IMR-90 (cell line): ENCODE data around the gene RASGRF1. TPM values are rescaled to one million over a fixed set of nuclear protein-coding genes. Genes with fewer than 3 reads are reported as not detected.

Experiments used
- ATAC-seq: fragments of 200-7000 bp; cut with Tn5 transposase; 2 replicates; pipeline ENCODE4 v1.9.1; 2020; ENCODE audit warnings: low read depth, mild to moderate bottlenecking, moderate library complexity
- BruUV-seq: library from RNA; stranded (reverse); fragments of 400-500 nt; replicated peaks from 2 replicates; lab custom pipeline; 2021; lab: Mats Ljungman, UMichigan
- CTCF ChIA-PET: fragments of 300-600 bp; formaldehyde crosslinking; extraction: SDS; loops from one replicate; lab custom pipeline; 2021; ENCODE audit warnings: antibody characterized with exemption; lab: Yijun Ruan, JAX
- POLR2A ChIA-PET: fragments of 300-600 bp; sonication (Branson Sonifier 250); formaldehyde crosslinking; loops from one replicate; lab custom pipeline; 2022; ENCODE audit warnings: antibody characterized with exemption; ENCODE audit not compliant: unreplicated experiment; lab: Charles Lee
- DNase-seq: peaks from one replicate; pipeline ENCODE4 v3.0.0; 2013
- H2AFZ ChIP-seq: replicated peaks from 2 replicates; pipeline ENCODE3; 2013; ENCODE audit warnings: low read length, mild to moderate bottlenecking; ENCODE audit not compliant: poor library complexity
- H2AK5ac ChIP-seq: 2 replicates; pipeline ENCODE4 v1.6.1; 2013; ENCODE audit warnings: low read depth, low read length, inconsistent platforms
- H2AK9ac ChIP-seq: replicated peaks from 2 replicates; pipeline ENCODE3; 2013; ENCODE audit warnings: mild to moderate bottlenecking, low read depth, low read length, moderate library complexity; ENCODE audit not compliant: poor library complexity
- H2BK120ac ChIP-seq: 2 replicates; pipeline ENCODE4 v1.6.1; 2013; ENCODE audit warnings: low read depth, low read length, inconsistent platforms
- H2BK15ac ChIP-seq: 3 replicates; pipeline ENCODE4 v1.6.1; 2013; ENCODE audit warnings: low read depth, low read length, inconsistent platforms
- H2BK20ac ChIP-seq: 2 replicates; pipeline ENCODE4 v1.6.1; 2013; ENCODE audit warnings: low read depth, mild to moderate bottlenecking, inconsistent platforms, low read length, moderate library complexity
- H2BK5ac ChIP-seq: 2 replicates; pipeline ENCODE4 v1.6.1; 2013; ENCODE audit warnings: mild to moderate bottlenecking, low read depth, low read length, inconsistent platforms; ENCODE audit not compliant: poor library complexity, severe bottlenecking
- H3K14ac ChIP-seq: replicated peaks from 2 replicates; pipeline ENCODE4 v1.6.1; 2013; ENCODE audit warnings: low read depth, low read length, inconsistent platforms
- H3K18ac ChIP-seq: 2 replicates; pipeline ENCODE4 v1.6.1; 2013; ENCODE audit warnings: low read depth, low read length, control low read depth
- H3K23ac ChIP-seq: 2 replicates; pipeline ENCODE4 v1.6.1; 2013; ENCODE audit warnings: low read depth, low read length, inconsistent platforms
- H3K27ac ChIP-seq: 2 replicates; pipeline ENCODE4 v1.5.1; 2013; ENCODE audit warnings: mild to moderate bottlenecking, control low read depth, low read length; ENCODE audit not compliant: insufficient read depth
- H3K27me3 ChIP-seq: 2 replicates; pipeline ENCODE4 v1.6.1; 2013; ENCODE audit warnings: low read length; ENCODE audit not compliant: control insufficient read depth, insufficient read depth
- H3K36me3 ChIP-seq: 2 replicates; pipeline ENCODE4 v1.6.1; 2013; ENCODE audit warnings: low read length, mixed read lengths; ENCODE audit not compliant: control insufficient read depth, insufficient read depth
- H3K4ac ChIP-seq: 2 replicates; pipeline ENCODE4 v1.6.1; 2013; ENCODE audit warnings: low read depth, low read length, inconsistent platforms
- H3K4me1 ChIP-seq: 2 replicates; pipeline ENCODE4 v1.6.1; 2013; ENCODE audit warnings: low read length, mixed read lengths; ENCODE audit not compliant: control insufficient read depth, insufficient read depth
- H3K4me2 ChIP-seq: 2 replicates; pipeline ENCODE4 v1.6.1; 2013; ENCODE audit warnings: low read depth, mild to moderate bottlenecking, control low read depth, low read length, moderate library complexity
- H3K4me3 ChIP-seq: 2 replicates; pipeline ENCODE4 v1.5.1; 2013; ENCODE audit warnings: low read depth, mild to moderate bottlenecking, control low read depth, low read length, moderate library complexity; ENCODE audit not compliant: insufficient read depth
- H3K56ac ChIP-seq: 2 replicates; pipeline ENCODE4 v1.6.1; 2013; ENCODE audit warnings: low read length, inconsistent platforms; ENCODE audit not compliant: insufficient read depth; ENCODE audit errors: extremely low read depth
- H3K79me1 ChIP-seq, 2 experiments: 2 replicates each; pipeline ENCODE4 v1.6.1; 2013; ENCODE audit warnings: low read length in 2 of 2, inconsistent platforms in 1 of 2, low read depth in 1 of 2
- H3K9ac ChIP-seq: 2 replicates; pipeline ENCODE4 v1.6.1; 2013; ENCODE audit warnings: low read depth, low read length, control low read depth
- H3K9me1 ChIP-seq: 2 replicates; pipeline ENCODE4 v1.6.1; 2013; ENCODE audit warnings: low read length, inconsistent platforms; ENCODE audit not compliant: insufficient read depth
- H3K9me3 ChIP-seq: 2 replicates; pipeline ENCODE4 v1.6.1; 2013; ENCODE audit warnings: low read length; ENCODE audit not compliant: control insufficient read depth, insufficient read depth
- H4K20me1 ChIP-seq: 2 replicates; pipeline ENCODE4 v1.6.1; 2013; ENCODE audit warnings: low read length, inconsistent platforms; ENCODE audit not compliant: insufficient read depth
- H4K5ac ChIP-seq: 2 replicates; pipeline ENCODE4 v1.6.1; 2013; ENCODE audit warnings: mild to moderate bottlenecking, low read depth, low read length, control low read depth
- H4K8ac ChIP-seq, 2 experiments: 2 replicates each; pipeline ENCODE4 v1.6.1; 2013; ENCODE audit warnings: low read depth in 2 of 2, low read length in 2 of 2, control low read depth in 1 of 2, inconsistent platforms in 1 of 2
- H4K91ac ChIP-seq: 2 replicates; pipeline ENCODE4 v1.6.1; 2013; ENCODE audit warnings: low read depth, low read length, inconsistent platforms; ENCODE audit not compliant: insufficient read depth
- BHLHE40 ChIP-seq: fragments of 150-350 bp; IDR thresholded peaks from 2 replicates; pipeline ENCODE4 v1.6.1; 2016; ENCODE audit warnings: mild to moderate bottlenecking, low read depth, low read length
- CEBPB ChIP-seq: IDR thresholded peaks from 2 replicates; pipeline ENCODE4 v1.6.1; 2012; ENCODE audit warnings: low read depth, low read length, improper control_type of control experiment
- CHD1 ChIP-seq: IDR thresholded peaks from 2 replicates; pipeline ENCODE4 v1.6.1; 2012; ENCODE audit warnings: low read depth, low read length, improper control_type of control experiment
- ELK1 ChIP-seq: fragments of 150-350 bp; IDR thresholded peaks from 2 replicates; pipeline ENCODE4 v1.6.1; 2016; ENCODE audit warnings: low read depth, mild to moderate bottlenecking, low read length, moderate library complexity, borderline replicate concordance
- FOS ChIP-seq: fragments of 150-350 bp; IDR thresholded peaks from 2 replicates; pipeline ENCODE4 v1.6.1; 2016; ENCODE audit warnings: low read depth, low read length
- MAZ ChIP-seq: IDR thresholded peaks from 2 replicates; pipeline ENCODE4 v1.6.1; 2012; ENCODE audit warnings: low read depth, mild to moderate bottlenecking, low read length, improper control_type of control experiment, moderate library complexity, borderline replicate concordance
- MXI1 ChIP-seq: IDR thresholded peaks from 2 replicates; pipeline ENCODE4 v1.6.1; 2012; ENCODE audit warnings: low read depth, mild to moderate bottlenecking, low read length, moderate library complexity, borderline replicate concordance
- NFE2L2 ChIP-seq: fragments of 150-350 bp; IDR thresholded peaks from 2 replicates; pipeline ENCODE4 v1.6.1; 2016; ENCODE audit warnings: low read depth, mild to moderate bottlenecking, low read length
- POLR2A ChIP-seq: IDR thresholded peaks from 2 replicates; pipeline ENCODE4 v1.6.1; 2012; ENCODE audit warnings: mild to moderate bottlenecking, low read depth, low read length
- RAD21 ChIP-seq: IDR thresholded peaks from 2 replicates; pipeline ENCODE4 v1.6.1; 2012; ENCODE audit warnings: low read length, improper control_type of control experiment
- RCOR1 ChIP-seq: IDR thresholded peaks from 2 replicates; pipeline ENCODE4 v1.6.1; 2012; ENCODE audit warnings: mild to moderate bottlenecking, low read length, improper control_type of control experiment; ENCODE audit not compliant: insufficient replicate concordance
- RFX5 ChIP-seq: IDR thresholded peaks from 2 replicates; pipeline ENCODE4 v1.8.0; 2012; ENCODE audit warnings: low read depth, mild to moderate bottlenecking, low read length, moderate library complexity
- SMC3 ChIP-seq: fragments of 150-350 bp; IDR thresholded peaks from 2 replicates; pipeline ENCODE4 v1.6.1; 2016; ENCODE audit warnings: low read depth, mild to moderate bottlenecking, antibody characterized with exemption, low read length, moderate library complexity
- WGBS, 2 experiments: methylation state at CpG; one replicate each; pipeline versions ENCODE4 v1.1.5 to v1.1.7; 2013; ENCODE audit warnings: missing lambda C conversion rate in 2 of 2; ENCODE audit not compliant: insufficient read length in 1 of 2; ENCODE audit errors: extremely low coverage in 2 of 2; 5-methylcytosine and 5-hydroxymethylcytosine counted together
- dilution Hi-C: fragments of 300-500 bp; cut with HindIII; formaldehyde crosslinking; loops from one replicate; pipeline ENCODE4 v1.14.3; 2018; ENCODE audit warnings: low sequenced_read_pairs; ENCODE audit not compliant: unreplicated experiment
- in situ Hi-C: fragments of 300-500 bp; cut with MboI; formaldehyde crosslinking; loops from 3 replicates; pipeline ENCODE4 v1.14.3; 2019; ENCODE audit warnings: low sequenced_read_pairs, inconsistent platforms, mixed read lengths
- intact Hi-C: fragments of 100-400 bp; cut with micrococcal nuclease; formaldehyde crosslinking; loops from 2 replicates; pipeline ENCODE4 v1.10.0; 2022
- polyA plus RNA-seq, 3 experiments: library from polyadenylated mRNA; depleted of rRNA; stranded (reverse); fragments of >200 nt; gene quantifications; 2 replicates each; pipeline ENCODE4 v1.2.3, GENCODE V29; 2012; ENCODE audit warnings: low replicate concordance in 1 of 3
- total RNA-seq: library from RNA; depleted of rRNA; stranded (reverse); fragments of >200 nt; gene quantifications from 2 replicates; pipeline ENCODE4 v1.2.3, GENCODE V29; 2012
- TF ChIP-seq, protein P1 (sequence below): conservative IDR thresholded peaks from 2 replicates; pipeline ENCODE4 v1.5.1; 2012; ENCODE audit warnings: mild to moderate bottlenecking, low read depth, low read length, improper control_type of control experiment
- TF ChIP-seq, protein P2 (sequence below): fragments of 150-350 bp; IDR thresholded peaks from 2 replicates; pipeline ENCODE4 v1.6.1; 2017; ENCODE audit warnings: mild to moderate bottlenecking, antibody characterized with exemption, low read length, low read depth

The RASGRF1 gene
- total and polyA plus RNA-seq, 2 of the 4 experiments (the other 2 are of a cell fraction), result under 0.01 to 0.15 TPM

GRCh38 chr15:78968539-78969271 is 121.9 kb downstream of the RASGRF1 start:
- Histone ChIP-seq H3K9me3 (no peaks in the 10 kb centered on the region), H4K20me1 (no peaks in the 10 kb centered on the region), H4K91ac (no peak overlapping the region), H2BK5ac (peak overlapping the region; percentile 33), H3K4me3 (no peak overlapping the region), H3K9ac (no peak overlapping the region), H2BK120ac (no peak overlapping the region), H3K4ac (no peak overlapping the region), H3K79me1 (no peaks in the 10 kb centered on the region), H3K14ac (no peak overlapping the region), H3K9me1 (no peaks in the 10 kb centered on the region), H2BK15ac (no peak overlapping the region), H2AK9ac (no peak overlapping the region), H2BK20ac (no peak overlapping the region), H3K18ac (no peak overlapping the region; the same call in 1 of the 2 replicates), H3K23ac (no peak overlapping the region), H3K36me3 (no peaks in the 10 kb centered on the region), H2AK5ac (no peak overlapping the region), H3K27ac (no peak overlapping the region), H2AFZ (no peak overlapping the region), H3K4me2 (no peak overlapping the region), H4K5ac (no peak overlapping the region), H3K4me1 (peaks cover 7% of the 10 kb centered on the region), H3K27me3 (no peaks in the 10 kb centered on the region; the same call in 1 of the 2 replicates), H4K8ac (no peak overlapping the region), H3K56ac (no peak overlapping the region)
- WGBS, 2 experiments, result 81% methylated on average over 3 of the region's 5 CpGs; no CpG with 5 or more reads in 1 of the 2 experiments
- dilution Hi-C loops, result no loop called here
- DNase-seq (no peak), ATAC-seq (no peak)
- CTCF ChIA-PET, result interaction anchor here (0.7 to 2.6 kb wide), 3 partner anchors 11 to 206 kb away, joined by 4 to 8 read pairs (median 7); no protein-coding TSS in a partner anchor
- POLR2A ChIA-PET, result no interaction called here
- in situ Hi-C loops, result no loop called here
- BruUV-seq, result no TSS peak
- intact Hi-C loops, result no loop called here
- TF ChIP-seq, protein P1, sequence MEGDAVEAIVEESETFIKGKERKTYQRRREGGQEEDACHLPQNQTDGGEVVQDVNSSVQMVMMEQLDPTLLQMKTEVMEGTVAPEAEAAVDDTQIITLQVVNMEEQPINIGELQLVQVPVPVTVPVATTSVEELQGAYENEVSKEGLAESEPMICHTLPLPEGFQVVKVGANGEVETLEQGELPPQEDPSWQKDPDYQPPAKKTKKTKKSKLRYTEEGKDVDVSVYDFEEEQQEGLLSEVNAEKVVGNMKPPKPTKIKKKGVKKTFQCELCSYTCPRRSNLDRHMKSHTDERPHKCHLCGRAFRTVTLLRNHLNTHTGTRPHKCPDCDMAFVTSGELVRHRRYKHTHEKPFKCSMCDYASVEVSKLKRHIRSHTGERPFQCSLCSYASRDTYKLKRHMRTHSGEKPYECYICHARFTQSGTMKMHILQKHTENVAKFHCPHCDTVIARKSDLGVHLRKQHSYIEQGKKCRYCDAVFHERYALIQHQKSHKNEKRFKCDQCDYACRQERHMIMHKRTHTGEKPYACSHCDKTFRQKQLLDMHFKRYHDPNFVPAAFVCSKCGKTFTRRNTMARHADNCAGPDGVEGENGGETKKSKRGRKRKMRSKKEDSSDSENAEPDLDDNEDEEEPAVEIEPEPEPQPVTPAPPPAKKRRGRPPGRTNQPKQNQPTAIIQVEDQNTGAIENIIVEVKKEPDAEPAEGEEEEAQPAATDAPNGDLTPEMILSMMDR, result no peak
- TF ChIP-seq CHD1 (no peak), RAD21 (no peak), BHLHE40 (no peak), RFX5 (no peak), CEBPB (no peak), SMC3 (no peak), RCOR1 (no peak), MXI1 (no peak), ELK1 (no peak), NFE2L2 (no peak), MAZ (no peak), FOS (no peak), POLR2A (no peak)
- TF ChIP-seq, protein P2, sequence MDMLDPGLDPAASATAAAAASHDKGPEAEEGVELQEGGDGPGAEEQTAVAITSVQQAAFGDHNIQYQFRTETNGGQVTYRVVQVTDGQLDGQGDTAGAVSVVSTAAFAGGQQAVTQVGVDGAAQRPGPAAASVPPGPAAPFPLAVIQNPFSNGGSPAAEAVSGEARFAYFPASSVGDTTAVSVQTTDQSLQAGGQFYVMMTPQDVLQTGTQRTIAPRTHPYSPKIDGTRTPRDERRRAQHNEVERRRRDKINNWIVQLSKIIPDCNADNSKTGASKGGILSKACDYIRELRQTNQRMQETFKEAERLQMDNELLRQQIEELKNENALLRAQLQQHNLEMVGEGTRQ, result no peak
